Left ventricle myocardium inferior (tissue), 1 donor: ENCODE measurements around the gene DLG5. TPM values are rescaled to one million over a fixed set of nuclear protein-coding genes. Genes with fewer than 3 reads are reported as not detected.

Experiments
- DNase-seq: peaks from one replicate; pipeline ENCODE4 v3.0.0-alpha.2; 2020
- H3K27ac ChIP-seq: fragments of 200-600 bp; replicated peaks from 2 replicates; pipeline ENCODE4 v1.8.0; 2021
- H3K27me3 ChIP-seq: fragments of 200-600 bp; 2 replicates; pipeline ENCODE4 v1.8.0; 2021; ENCODE audit warnings: low read depth
- H3K36me3 ChIP-seq: fragments of 200-600 bp; 2 replicates; pipeline ENCODE4 v1.8.0; 2021
- H3K4me1 ChIP-seq: fragments of 200-600 bp; 2 replicates; pipeline ENCODE4 v1.8.0; 2021
- H3K4me3 ChIP-seq: fragments of 200-600 bp; 2 replicates; pipeline ENCODE4 v1.8.0; 2021; ENCODE audit warnings: mild to moderate bottlenecking, moderate library complexity
- H3K9me3 ChIP-seq: fragments of 200-600 bp; replicated peaks from 2 replicates; pipeline ENCODE4 v1.8.0; 2021
- intact Hi-C: fragments of 100-400 bp; cut with micrococcal nuclease; formaldehyde crosslinking; loops from one replicate; pipeline ENCODE4 v1.11.0; 2022
- total RNA-seq: library from RNA; stranded (reverse); fragmentation: NEBNext Ultra II Directional; extraction: Animal tissue kit (Norgen Biotek cat#: 25700); gene quantifications from one replicate; pipeline ENCODE4 v1.2.1, GENCODE V29; 2021
- TF ChIP-seq, protein P1 (sequence below): fragments of 200-600 bp; IDR thresholded peaks from 2 replicates; pipeline ENCODE4 v1.8.0; 2021; ENCODE audit warnings: antibody characterized with exemption, mild to moderate bottlenecking, borderline replicate concordance
- donor health status: DM: no; HTN: yes; CAD: no; lungs with severe emphysema.

DLG5 gene
- total RNA-seq, 1 donor from 2014 or later, result 8.9 TPM

GRCh38 chr10:77834540-77834939, 92.0 kb downstream of the DLG5 start:
- DNase-seq, result no peak
- Histone ChIP-seq H3K36me3 (peaks cover 44% of the 10 kb centered on the region), H3K4me1 (peaks cover 46% of the 10 kb centered on the region), H3K27me3 (no peaks in the 10 kb centered on the region), H3K9me3 (no peaks in the 10 kb centered on the region), H3K4me3 (no peak overlapping the region), H3K27ac (no peak overlapping the region)
- TF ChIP-seq, protein P1, sequence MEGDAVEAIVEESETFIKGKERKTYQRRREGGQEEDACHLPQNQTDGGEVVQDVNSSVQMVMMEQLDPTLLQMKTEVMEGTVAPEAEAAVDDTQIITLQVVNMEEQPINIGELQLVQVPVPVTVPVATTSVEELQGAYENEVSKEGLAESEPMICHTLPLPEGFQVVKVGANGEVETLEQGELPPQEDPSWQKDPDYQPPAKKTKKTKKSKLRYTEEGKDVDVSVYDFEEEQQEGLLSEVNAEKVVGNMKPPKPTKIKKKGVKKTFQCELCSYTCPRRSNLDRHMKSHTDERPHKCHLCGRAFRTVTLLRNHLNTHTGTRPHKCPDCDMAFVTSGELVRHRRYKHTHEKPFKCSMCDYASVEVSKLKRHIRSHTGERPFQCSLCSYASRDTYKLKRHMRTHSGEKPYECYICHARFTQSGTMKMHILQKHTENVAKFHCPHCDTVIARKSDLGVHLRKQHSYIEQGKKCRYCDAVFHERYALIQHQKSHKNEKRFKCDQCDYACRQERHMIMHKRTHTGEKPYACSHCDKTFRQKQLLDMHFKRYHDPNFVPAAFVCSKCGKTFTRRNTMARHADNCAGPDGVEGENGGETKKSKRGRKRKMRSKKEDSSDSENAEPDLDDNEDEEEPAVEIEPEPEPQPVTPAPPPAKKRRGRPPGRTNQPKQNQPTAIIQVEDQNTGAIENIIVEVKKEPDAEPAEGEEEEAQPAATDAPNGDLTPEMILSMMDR, result no peak
- intact Hi-C loops, result no loop called here

DNA sequence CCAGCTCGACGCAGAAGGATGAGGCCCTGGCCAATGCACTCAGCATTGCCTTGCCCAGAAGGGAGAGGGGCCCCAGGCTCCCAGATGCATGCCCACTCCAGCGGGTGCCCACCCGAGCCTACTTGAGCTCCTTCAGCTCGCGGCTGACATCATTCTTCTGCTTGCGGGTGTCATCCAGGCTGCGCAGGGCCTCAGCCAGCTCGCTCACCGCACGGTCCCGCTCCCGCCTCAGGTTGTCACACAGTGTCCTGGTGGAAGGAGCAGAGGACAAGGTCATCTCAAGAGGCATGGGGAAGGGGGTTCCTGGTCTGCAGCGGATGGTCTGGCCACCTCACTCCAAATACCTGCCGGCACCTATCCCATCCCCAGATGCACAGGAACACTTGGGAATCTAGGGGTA, 92.8 kb downstream of the DLG5 start:
- DNase-seq, result no peak
- TF ChIP-seq, protein P1, result no peak
- intact Hi-C loops, result no loop called here
- H3K27me3 ChIP-seq, result no peaks in the 10 kb centered on the region
- no peak overlapping the region for H3K4me3 ChIP-seq
- no peak overlapping the region for H3K27ac ChIP-seq
- peaks cover 52% of the 10 kb centered on the region for H3K36me3 ChIP-seq
- H3K4me1 ChIP-seq, result peaks cover 42% of the 10 kb centered on the region
- H3K9me3 ChIP-seq, result no peaks in the 10 kb centered on the region

- Histone ChIP-seq H3K4me3 (no peak overlapping the region), H3K9me3 (no peaks in the 10 kb centered on the region), H3K4me1 (peaks cover 36% of the 10 kb centered on the region), H3K36me3 (peaks cover 57% of the 10 kb centered on the region), H3K27ac (no peak overlapping the region), H3K27me3 (no peaks in the 10 kb centered on the region)
- DNase-seq, result no peak
- intact Hi-C loops, result no loop called here
- TF ChIP-seq, protein P1, result no peak
Observed at GRCh38 chr10:77833225-77833624, 93.3 kb downstream of the DLG5 start.

GRCh38 chr10:77832238-77832637, 94.3 kb downstream of the DLG5 start:
- Histone ChIP-seq H3K4me3 (no peak overlapping the region), H3K4me1 (peaks cover 26% of the 10 kb centered on the region), H3K27me3 (no peaks in the 10 kb centered on the region), H3K36me3 (peaks cover 64% of the 10 kb centered on the region), H3K27ac (no peak overlapping the region), H3K9me3 (no peaks in the 10 kb centered on the region)
- TF ChIP-seq, protein P1, result no peak
- intact Hi-C loops, result no loop called here
- DNase-seq, result peak; percentile 23

DNA sequence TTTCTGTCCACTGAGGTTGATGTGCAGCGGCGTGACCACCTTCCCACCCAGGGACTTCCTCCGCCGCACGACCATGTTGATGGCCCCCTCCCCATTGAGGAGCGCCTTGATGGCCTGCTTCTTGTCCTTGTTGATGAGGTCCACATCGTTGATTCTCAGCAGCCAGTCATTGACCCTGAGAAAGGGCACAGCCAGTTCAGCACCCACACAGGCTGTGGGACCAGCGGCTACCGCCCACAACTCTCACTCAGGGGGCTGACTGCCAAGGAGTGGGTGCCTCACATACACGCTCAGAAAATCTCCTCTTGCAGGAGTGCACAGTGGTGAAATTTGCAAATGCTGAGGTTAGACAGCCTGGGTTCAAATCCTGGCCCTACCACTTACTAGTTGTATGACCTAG, 97.2 kb downstream of the DLG5 start:
- intact Hi-C loops, result no loop called here
- DNase-seq, result no peak
- no peak overlapping the region for H3K27ac ChIP-seq
- H3K36me3 ChIP-seq, result peaks cover 69% of the 10 kb centered on the region
- H3K27me3 ChIP-seq, result no peaks in the 10 kb centered on the region
- no peaks in the 10 kb centered on the region for H3K9me3 ChIP-seq
- no peak overlapping the region for H3K4me3 ChIP-seq
- H3K4me1 ChIP-seq, result peaks cover 7% of the 10 kb centered on the region
- TF ChIP-seq, protein P1, result no peak

- no peak overlapping the region for H3K4me3 ChIP-seq
- TF ChIP-seq, protein P1, result no peak
- DNase-seq, result no peak
- H3K9me3 ChIP-seq, result no peaks in the 10 kb centered on the region
- no peak overlapping the region for H3K27ac ChIP-seq
- H3K27me3 ChIP-seq, result no peaks in the 10 kb centered on the region
- intact Hi-C loops, result no loop called here
- peaks cover 64% of the 10 kb centered on the region for H3K36me3 ChIP-seq
- H3K4me1 ChIP-seq, result peaks cover 7% of the 10 kb centered on the region
Observed at GRCh38 chr10:77828377-77828776, 98.2 kb downstream of the DLG5 start.
